PC-3 (cell line): ENCODE data around the gene PAPOLA.
"Not testable (repeated sequence)": the region's sequence is repeated elsewhere in the genome, so short reads cannot be mapped to it uniquely, and the experiment has no call there.

ENCODE experiments used
- EZH2 ChIP-seq: fragments of 300-600 bp; sonication (generic); IDR thresholded peaks from one replicate; pipeline ENCODE4 v1.6.1; 2017; ENCODE audit warnings: antibody characterized with exemption, mild to moderate bottlenecking, low read length; ENCODE audit not compliant: unreplicated experiment
- TF ChIP-seq, protein P1 (sequence below): fragments of 300-600 bp; sonication (generic); conservative IDR thresholded peaks from 2 replicates; pipeline ENCODE4 v1.5.1; 2017; ENCODE audit warnings: antibody characterized with exemption, low read depth, mild to moderate bottlenecking, low read length

DNA sequence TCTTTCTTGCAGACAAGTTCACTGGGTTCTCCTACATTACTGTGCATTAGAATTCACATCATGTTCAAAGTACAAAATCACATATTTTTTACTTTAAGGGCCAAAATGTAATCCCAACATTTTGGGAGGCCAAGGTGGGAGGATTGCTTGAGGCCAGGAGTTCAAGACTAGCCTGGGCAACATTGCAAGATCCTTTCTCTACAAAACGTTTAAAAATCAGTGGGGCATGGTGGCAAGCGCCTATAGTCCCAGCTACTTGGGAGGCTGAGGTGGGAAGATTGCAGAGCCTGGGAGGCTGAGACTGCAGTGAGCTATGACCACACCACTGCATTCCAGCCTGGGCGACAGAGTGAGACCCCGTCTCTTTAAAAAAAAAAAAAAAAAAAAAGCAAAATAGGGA is 31.2 kb upstream of the PAPOLA start:
- TF ChIP-seq, protein P1, sequence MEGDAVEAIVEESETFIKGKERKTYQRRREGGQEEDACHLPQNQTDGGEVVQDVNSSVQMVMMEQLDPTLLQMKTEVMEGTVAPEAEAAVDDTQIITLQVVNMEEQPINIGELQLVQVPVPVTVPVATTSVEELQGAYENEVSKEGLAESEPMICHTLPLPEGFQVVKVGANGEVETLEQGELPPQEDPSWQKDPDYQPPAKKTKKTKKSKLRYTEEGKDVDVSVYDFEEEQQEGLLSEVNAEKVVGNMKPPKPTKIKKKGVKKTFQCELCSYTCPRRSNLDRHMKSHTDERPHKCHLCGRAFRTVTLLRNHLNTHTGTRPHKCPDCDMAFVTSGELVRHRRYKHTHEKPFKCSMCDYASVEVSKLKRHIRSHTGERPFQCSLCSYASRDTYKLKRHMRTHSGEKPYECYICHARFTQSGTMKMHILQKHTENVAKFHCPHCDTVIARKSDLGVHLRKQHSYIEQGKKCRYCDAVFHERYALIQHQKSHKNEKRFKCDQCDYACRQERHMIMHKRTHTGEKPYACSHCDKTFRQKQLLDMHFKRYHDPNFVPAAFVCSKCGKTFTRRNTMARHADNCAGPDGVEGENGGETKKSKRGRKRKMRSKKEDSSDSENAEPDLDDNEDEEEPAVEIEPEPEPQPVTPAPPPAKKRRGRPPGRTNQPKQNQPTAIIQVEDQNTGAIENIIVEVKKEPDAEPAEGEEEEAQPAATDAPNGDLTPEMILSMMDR: not testable (repeated sequence)
- not testable (repeated sequence) for TF ChIP-seq EZH2
